DOHH2 (cell line): Measurements from ENCODE around the gene RFESD.

Experiments
- H3F3A ChIP-seq: fragments of 200-600 bp; sonication (generic), shearing (Covaris generic); 2 replicates; pipeline ENCODE4 v1.6.0; 2016; ENCODE audit warnings: antibody characterized with exemption, mild to moderate bottlenecking; ENCODE audit not compliant: control insufficient read depth, insufficient read depth
- H3K27ac ChIP-seq: fragments of 200-600 bp; sonication (generic); 2 replicates; pipeline ENCODE4 v1.5.1; 2014; ENCODE audit warnings: low read depth, mild to moderate bottlenecking, low read length, moderate library complexity
- H3K27me3 ChIP-seq: fragments of 200-600 bp; sonication (generic); 2 replicates; pipeline ENCODE4 v1.6.1; 2014; ENCODE audit warnings: mild to moderate bottlenecking, low read length, mixed read lengths; ENCODE audit not compliant: control insufficient read depth
- H3K36me3 ChIP-seq: fragments of 200-600 bp; sonication (generic); 2 replicates; pipeline ENCODE4 v1.6.1; 2014; ENCODE audit warnings: mild to moderate bottlenecking, low read length, moderate library complexity, mixed read lengths; ENCODE audit not compliant: control insufficient read depth
- H3K4me1 ChIP-seq: fragments of 200-600 bp; sonication (generic); 2 replicates; pipeline ENCODE4 v1.6.1; 2014; ENCODE audit warnings: mild to moderate bottlenecking, low read length, mixed read lengths; ENCODE audit not compliant: control insufficient read depth
- H3K4me2 ChIP-seq: fragments of 200-600 bp; sonication (generic); 2 replicates; pipeline ENCODE4 v1.6.0; 2014; ENCODE audit warnings: mild to moderate bottlenecking, low read length, moderate library complexity
- H3K4me3 ChIP-seq: fragments of 200-600 bp; sonication (generic); 2 replicates; pipeline ENCODE4 v1.5.1; 2014; ENCODE audit warnings: mild to moderate bottlenecking, low read length, mixed read lengths
- H3K79me2 ChIP-seq: fragments of 200-600 bp; sonication (generic); 2 replicates; pipeline ENCODE4 v1.6.1; 2014; ENCODE audit warnings: mild to moderate bottlenecking, low read length, mixed read lengths; ENCODE audit not compliant: control insufficient read depth
- H3K9me2 ChIP-seq: fragments of 200-600 bp; sonication (generic); replicated peaks from 2 replicates; pipeline ENCODE4 v1.6.1; 2014; ENCODE audit warnings: mild to moderate bottlenecking, low read length, mixed read lengths; ENCODE audit not compliant: control insufficient read depth
- H3K9me3 ChIP-seq: fragments of 200-600 bp; sonication (generic); 2 replicates; pipeline ENCODE4 v1.6.1; 2014; ENCODE audit warnings: antibody characterized with exemption, low read length, mixed read lengths; ENCODE audit not compliant: control insufficient read depth, insufficient read depth
- H4K20me1 ChIP-seq: fragments of 200-600 bp; sonication (generic); 2 replicates; pipeline ENCODE4 v1.6.0; 2014; ENCODE audit warnings: low read depth, mild to moderate bottlenecking, antibody characterized with exemption, low read length, moderate library complexity; ENCODE audit not compliant: control insufficient read depth, insufficient read depth
- CTCF ChIP-seq: fragments of 200-600 bp; sonication (generic); IDR thresholded peaks from one replicate; pipeline ENCODE4 v1.5.1; 2014; ENCODE audit warnings: antibody characterized with exemption, mild to moderate bottlenecking, low read depth, low read length; ENCODE audit not compliant: poor library complexity, severe bottlenecking
- EZH2phosphoT487 ChIP-seq: fragments of 200-600 bp; sonication (generic); IDR thresholded peaks from 2 replicates; pipeline ENCODE4 v1.6.1; 2017; ENCODE audit warnings: borderline replicate concordance, mild to moderate bottlenecking, antibody characterized with exemption, low read length, moderate library complexity, mixed read lengths

RFESD gene

GRCh38 chr5:95624368-95624767 lies 22.2 kb upstream of the RFESD start:
- no peaks in the 10 kb centered on the region for H3F3A ChIP-seq
- H3K27ac ChIP-seq = no peak overlapping the region
- H3K27me3 ChIP-seq = peaks cover 21% of the 10 kb centered on the region
- no peaks in the 10 kb centered on the region for H4K20me1 ChIP-seq
- no peaks in the 10 kb centered on the region for H3K79me2 ChIP-seq
- no peaks in the 10 kb centered on the region for H3K9me2 ChIP-seq
- H3K36me3 ChIP-seq = no peaks in the 10 kb centered on the region
- peaks cover 25% of the 10 kb centered on the region for H3K4me1 ChIP-seq
- no peaks in the 10 kb centered on the region for H3K9me3 ChIP-seq
- no peak for TF ChIP-seq EZH2phosphoT487
- TF ChIP-seq CTCF = no peak
- no peak overlapping the region for H3K4me3 ChIP-seq
- no peak overlapping the region for H3K4me2 ChIP-seq

DNA sequence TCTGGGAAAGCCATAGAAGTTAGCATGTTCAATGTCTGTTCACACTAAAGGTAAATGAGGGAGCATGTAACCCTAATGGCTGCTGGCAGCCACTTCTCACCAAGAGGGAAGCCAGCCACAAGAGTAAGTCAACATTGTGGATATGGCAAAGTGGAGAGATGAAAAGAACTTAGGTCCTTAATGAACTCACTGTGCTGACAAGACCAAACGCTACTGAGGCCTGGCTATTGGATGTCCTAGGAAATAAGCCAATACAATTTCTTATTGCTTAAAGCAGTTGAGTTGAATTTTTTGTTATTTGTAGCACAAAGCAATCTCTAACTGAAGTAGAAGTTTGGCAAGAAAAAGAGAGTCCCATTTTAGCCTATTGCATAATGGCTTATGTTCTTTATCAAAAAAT lies 19.9 kb upstream of the RFESD start:
- H3K4me3 ChIP-seq = no peak overlapping the region
- TF ChIP-seq CTCF (no peak), EZH2phosphoT487 (no peak)
- H3K4me2 ChIP-seq = no peak overlapping the region
- no peaks in the 10 kb centered on the region for H3K9me2 ChIP-seq
- H3K9me3 ChIP-seq = no peaks in the 10 kb centered on the region
- H3K79me2 ChIP-seq = no peaks in the 10 kb centered on the region
- no peak overlapping the region for H3K27ac ChIP-seq
- no peaks in the 10 kb centered on the region for H4K20me1 ChIP-seq
- peaks cover 1% of the 10 kb centered on the region for H3K27me3 ChIP-seq
- H3K4me1 ChIP-seq = peaks cover 9% of the 10 kb centered on the region
- no peaks in the 10 kb centered on the region for H3K36me3 ChIP-seq
- no peaks in the 10 kb centered on the region for H3F3A ChIP-seq

DNA sequence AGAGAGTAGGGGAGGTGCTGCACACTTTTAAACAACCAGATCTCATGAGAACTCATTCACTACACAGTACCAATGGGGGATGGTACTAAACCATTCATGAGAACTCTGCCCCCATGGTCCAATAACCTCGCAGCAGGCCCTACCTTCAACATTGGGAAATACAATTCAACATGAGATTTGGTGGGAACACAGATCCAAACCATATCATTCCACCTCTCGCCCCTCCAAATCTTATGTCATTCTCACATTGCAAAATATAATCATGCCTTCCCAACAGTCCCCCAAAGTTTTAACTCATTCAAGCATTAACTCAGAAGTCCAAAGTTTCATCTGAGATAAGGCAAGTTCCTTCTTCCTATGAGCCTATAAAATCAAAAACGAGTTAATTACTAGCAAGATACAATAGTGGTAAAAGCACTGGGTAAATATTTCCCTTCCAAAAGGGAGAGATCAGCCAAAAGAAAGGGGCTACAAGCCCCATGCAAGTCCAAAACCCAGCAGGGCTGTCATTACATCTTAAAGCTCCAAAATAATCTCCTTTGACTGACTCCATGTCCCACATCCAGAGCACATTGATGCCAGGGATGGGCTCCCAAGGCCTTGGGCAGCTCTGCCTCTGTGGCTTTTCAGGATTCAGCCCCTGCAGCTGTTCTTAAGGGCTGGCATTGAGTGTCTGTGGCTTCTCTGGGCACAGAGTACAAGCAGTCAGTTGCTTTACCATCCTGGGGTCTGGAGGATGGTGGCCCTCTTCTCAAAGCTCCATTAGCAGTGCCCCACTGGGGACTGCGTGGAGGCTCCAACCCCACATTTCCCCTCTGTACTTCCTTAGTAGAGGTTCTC lies 18.4 kb upstream of the RFESD start:
- Histone ChIP-seq H3K36me3 (no peaks in the 10 kb centered on the region), H3K4me3 (no peak overlapping the region), H3K27ac (no peak overlapping the region), H3K4me2 (no peak overlapping the region), H3K9me2 (no peaks in the 10 kb centered on the region), H3K27me3 (no peaks in the 10 kb centered on the region), H3K9me3 (no peaks in the 10 kb centered on the region), H4K20me1 (no peaks in the 10 kb centered on the region), H3K79me2 (no peaks in the 10 kb centered on the region), H3K4me1 (peaks cover 8% of the 10 kb centered on the region), H3F3A (no peaks in the 10 kb centered on the region)
- TF ChIP-seq CTCF (no peak), EZH2phosphoT487 (no peak)
